Measurements from ENCODE around the gene POU5F1.

DNA sequence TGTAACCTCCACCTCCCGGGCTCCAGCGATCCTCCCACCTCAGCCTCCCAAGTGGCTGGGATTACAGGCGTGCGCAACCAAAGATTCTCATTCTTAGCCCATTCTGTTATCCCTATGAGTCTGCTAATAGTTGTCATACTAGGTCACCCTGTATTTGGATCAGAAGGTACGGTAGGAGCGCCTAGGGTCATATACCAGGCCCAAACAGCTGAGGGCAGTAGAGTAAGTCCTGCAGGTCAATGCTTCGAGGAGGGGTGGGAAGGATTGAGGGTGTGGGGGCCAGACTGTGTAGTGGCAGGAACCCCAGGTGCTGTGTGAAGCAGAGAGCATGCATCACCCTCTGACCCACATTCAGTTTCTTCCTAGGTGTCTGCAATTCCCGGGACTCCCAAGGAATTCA lies 22.7 kb upstream of the POU5F1 start:
- TF ChIP-seq, protein P1, sequence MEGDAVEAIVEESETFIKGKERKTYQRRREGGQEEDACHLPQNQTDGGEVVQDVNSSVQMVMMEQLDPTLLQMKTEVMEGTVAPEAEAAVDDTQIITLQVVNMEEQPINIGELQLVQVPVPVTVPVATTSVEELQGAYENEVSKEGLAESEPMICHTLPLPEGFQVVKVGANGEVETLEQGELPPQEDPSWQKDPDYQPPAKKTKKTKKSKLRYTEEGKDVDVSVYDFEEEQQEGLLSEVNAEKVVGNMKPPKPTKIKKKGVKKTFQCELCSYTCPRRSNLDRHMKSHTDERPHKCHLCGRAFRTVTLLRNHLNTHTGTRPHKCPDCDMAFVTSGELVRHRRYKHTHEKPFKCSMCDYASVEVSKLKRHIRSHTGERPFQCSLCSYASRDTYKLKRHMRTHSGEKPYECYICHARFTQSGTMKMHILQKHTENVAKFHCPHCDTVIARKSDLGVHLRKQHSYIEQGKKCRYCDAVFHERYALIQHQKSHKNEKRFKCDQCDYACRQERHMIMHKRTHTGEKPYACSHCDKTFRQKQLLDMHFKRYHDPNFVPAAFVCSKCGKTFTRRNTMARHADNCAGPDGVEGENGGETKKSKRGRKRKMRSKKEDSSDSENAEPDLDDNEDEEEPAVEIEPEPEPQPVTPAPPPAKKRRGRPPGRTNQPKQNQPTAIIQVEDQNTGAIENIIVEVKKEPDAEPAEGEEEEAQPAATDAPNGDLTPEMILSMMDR (IDR thresholded peaks at IDR 0.05 in 8 of 11, conservative IDR thresholded peaks at IDR 0.05 in 3 of 11) = no peak
- no peak for TF ChIP-seq POLR2AphosphoS5 (IDR thresholded peaks at IDR 0.05)

Measured in spleen (tissue), 7 donors.